HCT116 (cell line): ENCODE measurements around the gene MYBL2. TPM values are rescaled to one million over a fixed set of nuclear protein-coding genes. Genes with fewer than 3 reads are reported as not detected.

Experiments used
- ATAC-seq: fragments of 200-7000 bp; cut with Tn5 transposase; 2 replicates; pipeline ENCODE4 v1.9.1; 2020; ENCODE audit warnings: mild to moderate bottlenecking, moderate library complexity
- BruUV-seq: library from RNA; stranded (reverse); fragments of 400-500 nt; replicated peaks from 2 replicates; lab custom pipeline; 2021; lab: Mats Ljungman, UMichigan
- CTCF ChIA-PET: fragments of 300-600 bp; sonication (Branson Sonifier 250); formaldehyde crosslinking; loops from one replicate; lab custom pipeline; 2021; ENCODE audit warnings: antibody characterized with exemption; lab: Charles Lee
- POLR2A ChIA-PET: fragments of 300-600, 350-600 bp; sonication (Branson Sonifier 250); formaldehyde crosslinking; loops from one replicate; lab custom pipeline; 2021; ENCODE audit warnings: antibody characterized with exemption; lab: Charles Lee
- RAD21 ChIA-PET, 2 experiments: fragments of 300-600 bp; sonication (Branson Sonifier 250); formaldehyde crosslinking; loops; one replicate each; lab custom pipeline; 2023; ENCODE audit warnings: low total read pairs in 2 of 2; ENCODE audit not compliant: uncharacterized antibody in 2 of 2, unreplicated experiment in 2 of 2, low non-redundant PET in 1 of 2; lab: Charles Lee
- DNase-seq: peaks from one replicate; pipeline ENCODE4 v3.0.0-alpha.2; 2010; ENCODE audit warnings: low read depth, low spot score
- H2AFZ ChIP-seq: fragments of 200-600 bp; shearing (Covaris generic), sonication (generic); 2 replicates; pipeline ENCODE4 v1.6.1; 2017; ENCODE audit warnings: low read depth, mixed run types, mixed read lengths, antibody characterized with exemption, low read length; ENCODE audit not compliant: poor library complexity, severe bottlenecking
- H3K27ac ChIP-seq: 2 replicates; pipeline ENCODE4 v1.5.1; 2012; ENCODE audit warnings: low read depth, low read length
- H3K27me3 ChIP-seq: fragments of 200-600 bp; sonication (generic); 2 replicates; pipeline ENCODE4 v1.6.1; 2016; ENCODE audit warnings: mixed run types, low read length, mixed read lengths; ENCODE audit not compliant: insufficient read depth
- H3K36me3 ChIP-seq, 2 experiments: fragments of 200-500 bp in 1 of 2; fragments of 200-600 bp in 1 of 2; sonication (Bioruptor generic) in 1 of 2; sonication (generic) in 1 of 2; 2 replicates each; pipeline versions ENCODE4 v1.5.1 to v1.6.1; 2014 to 2016; ENCODE audit warnings: low read length in 2 of 2, inconsistent platforms in 1 of 2, mixed read lengths in 1 of 2, mixed run types in 1 of 2; ENCODE audit not compliant: insufficient read depth in 2 of 2, control insufficient read depth in 1 of 2
- H3K4me1 ChIP-seq, 2 experiments: fragments of 200-600 bp in 1 of 2; sonication (generic) in 1 of 2; 2 replicates each; pipeline versions ENCODE4 v1.5.1 to v1.6.1; 2012 to 2017; ENCODE audit warnings: low read length in 2 of 2, inconsistent platforms in 1 of 2, mild to moderate bottlenecking in 1 of 2, mixed read lengths in 1 of 2, mixed run types in 1 of 2, moderate library complexity in 1 of 2; ENCODE audit not compliant: insufficient read depth in 2 of 2, control insufficient read depth in 1 of 2
- H3K4me2 ChIP-seq: fragments of 200-600 bp; sonication (generic); 2 replicates; pipeline ENCODE4 v1.6.1; 2017; ENCODE audit warnings: mixed run types, low read length, mixed read lengths
- H3K4me3 ChIP-seq, 2 experiments: fragments of 200-600 bp in 1 of 2; sonication (generic) in 1 of 2; replicated peaks in 1 of 2; 2 replicates each; pipeline ENCODE4 v1.5.1; 2011 to 2016; ENCODE audit warnings: low read length in 2 of 2, control low read depth in 1 of 2, low read depth in 1 of 2, mild to moderate bottlenecking in 1 of 2, mixed read lengths in 1 of 2, mixed run types in 1 of 2
- H3K79me2 ChIP-seq: fragments of 200-600 bp; sonication (generic); 2 replicates; pipeline ENCODE4 v1.6.1; 2017; ENCODE audit warnings: mild to moderate bottlenecking, mixed run types, low read length, moderate library complexity, mixed read lengths; ENCODE audit not compliant: insufficient read depth
- H3K9ac ChIP-seq: fragments of 200-600 bp; sonication (generic); 2 replicates; pipeline ENCODE4 v1.6.1; 2016; ENCODE audit warnings: low read length, mixed read lengths
- H3K9me2 ChIP-seq: fragments of 200-600 bp; sonication (generic), shearing (Covaris generic); 2 replicates; pipeline ENCODE4 v1.6.1; 2017; ENCODE audit warnings: mixed run types, mild to moderate bottlenecking, moderate library complexity; ENCODE audit not compliant: insufficient read depth
- H3K9me3 ChIP-seq, 2 experiments: fragments of 200-500 bp in 1 of 2; fragments of 200-600 bp in 1 of 2; sonication (Bioruptor generic) in 1 of 2; sonication (generic) in 1 of 2; 2 replicates each; pipeline ENCODE4 v1.6.1; 2014 to 2017; ENCODE audit warnings: low read length in 2 of 2, mixed read lengths in 2 of 2, inconsistent platforms in 1 of 2, low read depth in 1 of 2, mild to moderate bottlenecking in 1 of 2, mixed run types in 1 of 2, moderate library complexity in 1 of 2; ENCODE audit not compliant: control insufficient read depth in 1 of 2, insufficient read depth in 1 of 2
- H4K20me1 ChIP-seq: fragments of 200-600 bp; sonication (generic), shearing (Covaris generic); 2 replicates; pipeline ENCODE4 v1.6.1; 2017; ENCODE audit warnings: mixed run types, mild to moderate bottlenecking, moderate library complexity; ENCODE audit not compliant: insufficient read depth
- CTCF ChIP-seq, 3 experiments: fragments of 200-600 bp in 1 of 3; sonication (generic) in 1 of 3; IDR thresholded peaks in 2 of 3; conservative IDR thresholded peaks in 1 of 3; 2 replicates each; pipeline ENCODE4 v1.5.1; 2012 to 2017; ENCODE audit warnings: low read depth in 2 of 3, low read length in 2 of 3, antibody characterized with exemption in 1 of 3, borderline replicate concordance in 1 of 3, control low read depth in 1 of 3, mild to moderate bottlenecking in 1 of 3, mixed read lengths in 1 of 3, mixed run types in 1 of 3, moderate library complexity in 1 of 3; ENCODE audit not compliant: insufficient read depth in 1 of 3
- ELF1 ChIP-seq: IDR thresholded peaks from 2 replicates; pipeline ENCODE4 v1.6.1; 2012; ENCODE audit warnings: low read depth, borderline replicate concordance
- EZH2phosphoT487 ChIP-seq: fragments of 200-600 bp; IDR thresholded peaks from 2 replicates; pipeline ENCODE4 v1.6.1; 2018; ENCODE audit warnings: antibody characterized with exemption, borderline replicate concordance
- JUND ChIP-seq: IDR thresholded peaks from 2 replicates; pipeline ENCODE4 v1.6.1; 2012
- POLR2A ChIP-seq: IDR thresholded peaks from 2 replicates; pipeline ENCODE4 v1.7.0; 2011; ENCODE audit warnings: borderline replicate concordance; ENCODE audit not compliant: insufficient read depth, insufficient read length; ENCODE audit errors: extremely low read depth
- POLR2AphosphoS5 ChIP-seq: IDR thresholded peaks from 2 replicates; pipeline ENCODE4 v1.6.1; 2011; ENCODE audit warnings: mild to moderate bottlenecking, low read depth, low read length, moderate library complexity
- RAD21 ChIP-seq: IDR thresholded peaks from 2 replicates; pipeline ENCODE4 v1.6.1; 2012; ENCODE audit warnings: low read depth, mild to moderate bottlenecking
- REST ChIP-seq: IDR thresholded peaks from 2 replicates; pipeline ENCODE4 v1.6.1; 2012; ENCODE audit warnings: low read depth
- SIN3A ChIP-seq: IDR thresholded peaks from 2 replicates; pipeline ENCODE4 v1.6.1; 2012; ENCODE audit warnings: low read depth
- SP1 ChIP-seq: IDR thresholded peaks from 2 replicates; pipeline ENCODE4 v1.6.1; 2012; ENCODE audit warnings: low read depth
- SRF ChIP-seq: IDR thresholded peaks from 2 replicates; pipeline ENCODE4 v1.6.1; 2012; ENCODE audit warnings: low read depth
- TCF7L2 ChIP-seq: IDR thresholded peaks from 2 replicates; pipeline ENCODE4 v1.7.0; 2011; ENCODE audit warnings: borderline replicate concordance, inconsistent platforms; ENCODE audit not compliant: insufficient read depth, insufficient read length; ENCODE audit errors: extremely low read depth
- intact Hi-C: fragments of 100-400 bp; cut with micrococcal nuclease; formaldehyde crosslinking; loops from 2 replicates; pipeline ENCODE4 v1.10.0; 2022
- total RNA-seq: library from RNA; stranded (reverse); gene quantifications from one replicate; pipeline ENCODE4 v1.2.1, GENCODE V29; 2021; ENCODE audit not compliant: unreplicated experiment
- TF ChIP-seq, protein P1 (sequence below): IDR thresholded peaks from 2 replicates; pipeline ENCODE4 v1.6.1; 2012
- TF ChIP-seq, protein P2 (sequence below): IDR thresholded peaks from 2 replicates; pipeline ENCODE4 v1.6.1; 2012

The MYBL2 gene
- total RNA-seq, 1 experiment from 2014 or later, result 92.1 TPM

DNA sequence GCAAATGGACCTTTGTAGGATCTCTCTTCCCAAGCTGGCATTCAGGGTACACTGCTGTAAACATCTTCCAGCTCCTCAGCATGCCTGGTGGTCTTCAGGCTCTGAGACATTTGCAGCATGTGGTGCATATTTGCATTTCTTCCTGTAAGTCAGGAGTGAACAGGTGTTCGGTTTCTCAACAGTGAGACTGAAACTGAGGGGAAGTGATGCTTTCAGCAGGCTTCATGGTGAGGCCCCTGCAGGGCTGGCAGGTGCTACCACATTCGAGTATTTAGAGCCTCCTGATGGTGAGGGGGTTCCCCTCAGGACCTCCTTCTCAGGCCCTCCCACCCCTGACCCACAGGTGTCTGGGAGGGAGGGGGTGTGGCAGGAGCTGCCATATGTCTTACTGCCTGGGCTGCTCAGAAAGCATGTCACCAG is 15.1 kb downstream of the MYBL2 start:
- Histone ChIP-seq H3K9ac (no peak overlapping the region), H3K4me3 (no peak overlapping the region), H3K36me3 (peaks cover 7 to 28% of the 10 kb centered on the region in 2 experiments; a peak in 3 of 4 replicates), H4K20me1 (no peaks in the 10 kb centered on the region), H3K9me2 (no peaks in the 10 kb centered on the region), H2AFZ (no peak overlapping the region), H3K79me2 (peaks cover 47% of the 10 kb centered on the region), H3K4me2 (no peak overlapping the region)
- BruUV-seq, result no TSS peak
- ATAC-seq, result no peak
- CTCF ChIA-PET, result no interaction called here
- TF ChIP-seq JUND (no peak), RAD21 (no peak), ELF1 (no peak), SRF (no peak), CTCF (IDR thresholded peaks at IDR 0.05 in 2 of 3, conservative IDR thresholded peaks at IDR 0.05 in 1 of 3; ENCODE audit: borderline replicate concordance in 1 of 3, insufficient read depth in 1 of 3, low read depth in 2 of 3, low read length in 2 of 3) (no peak), SIN3A (no peak), POLR2A (no peak), TCF7L2 (no peak), POLR2AphosphoS5 (no peak), EZH2phosphoT487 (no peak), SP1 (no peak), REST (no peak)
- TF ChIP-seq, protein P1, sequence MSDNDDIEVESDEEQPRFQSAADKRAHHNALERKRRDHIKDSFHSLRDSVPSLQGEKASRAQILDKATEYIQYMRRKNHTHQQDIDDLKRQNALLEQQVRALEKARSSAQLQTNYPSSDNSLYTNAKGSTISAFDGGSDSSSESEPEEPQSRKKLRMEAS, result no peak
- TF ChIP-seq, protein P2, sequence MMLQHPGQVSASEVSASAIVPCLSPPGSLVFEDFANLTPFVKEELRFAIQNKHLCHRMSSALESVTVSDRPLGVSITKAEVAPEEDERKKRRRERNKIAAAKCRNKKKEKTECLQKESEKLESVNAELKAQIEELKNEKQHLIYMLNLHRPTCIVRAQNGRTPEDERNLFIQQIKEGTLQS, result no peak
- TF ChIP-seq, all 23 proteins: peak for 0
- Histone ChIP-seq H3K27me3 (no peaks in the 10 kb centered on the region), H3K27ac (no peak overlapping the region), H3K9me3 (no peaks in the 10 kb centered on the region), H3K4me1 (no peaks in the 10 kb centered on the region)
- DNase-seq, result no peak
- intact Hi-C loops, result no loop called here
- ChIA-PET RAD21 (no interaction called here), POLR2A (no interaction called here)
